ENCODE results near the gene SEPTIN10. TPM values are rescaled to one million over a fixed set of nuclear protein-coding genes. Genes with fewer than 3 reads are reported as not detected.

Gene SEPTIN10
- total RNA-seq, 1 experiment from 2014 or later, result 113 TPM

DNA sequence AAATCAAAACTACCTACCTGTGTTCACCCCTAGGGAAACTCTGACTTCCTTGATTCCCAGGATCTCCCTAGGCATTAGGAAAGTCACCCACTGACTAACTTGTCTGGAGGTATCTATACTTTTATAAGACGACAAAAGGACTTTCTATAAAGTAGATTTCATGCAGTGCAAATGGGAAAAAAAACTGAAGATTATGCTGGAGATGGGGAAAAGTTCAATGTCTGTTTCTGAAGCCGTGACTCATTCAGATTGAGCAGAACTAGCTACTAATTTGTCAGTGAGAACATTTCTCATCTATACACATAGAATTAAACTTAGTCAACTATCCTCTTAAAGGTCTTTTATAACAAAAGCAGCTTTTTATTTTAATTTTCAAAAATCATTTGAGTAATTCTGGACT, 6.0 kb downstream of the SEPTIN10 start:
- Histone ChIP-seq H3K4me2 (ENCODE audit: low read length) (peak overlapping the region; percentile 94), H3K4me1 (ENCODE audit: control insufficient read depth in 1 of 2, insufficient read depth in 2 of 2, low read length in 2 of 2) (peaks cover 69 to 87% of the 10 kb centered on the region in 2 experiments), H2AFZ (ENCODE audit: low read depth, low read length, poor library complexity, severe bottlenecking) (no peak overlapping the region), H3K9me3 (ENCODE audit: control insufficient read depth in 1 of 2, insufficient read depth in 1 of 2, low read depth in 1 of 2, low read length in 2 of 2) (no peaks in the 10 kb centered on the region), H3K9me2 (ENCODE audit: insufficient read depth) (no peaks in the 10 kb centered on the region), H3K9ac (ENCODE audit: low read length) (peak overlapping the region; percentile 98), H3K27ac (ENCODE audit: low read depth, low read length) (peak overlapping the region; percentile 77), H4K20me1 (ENCODE audit: insufficient read depth) (no peaks in the 10 kb centered on the region), H3K27me3 (ENCODE audit: insufficient read depth, low read length) (no peaks in the 10 kb centered on the region), H3K79me2 (ENCODE audit: insufficient read depth, low read length) (peaks cover 96% of the 10 kb centered on the region), H3K36me3 (ENCODE audit: control insufficient read depth in 1 of 2, insufficient read depth in 2 of 2, low read length in 2 of 2) (no peaks in the 10 kb centered on the region), H3K4me3 (replicated peaks in 1 of 2; ENCODE audit: low read depth in 1 of 2, low read length in 2 of 2) (peak overlapping the region in 1 of 2 experiments; percentile 51; a peak in 1 of 4 replicates)
- intact Hi-C loops (cut with micrococcal nuclease), result no loop called here
- no TSS peak for BruUV-seq (replicated peaks)
- DNase-seq (ENCODE audit: low read depth, low spot score), result no peak
- ATAC-seq, result no peak
- POLR2A ChIA-PET, result interaction anchor here (1.6 kb wide), 2 partner anchors 14 to 22 kb away, joined by 3 read pairs; no protein-coding TSS in a partner anchor
- CTCF ChIA-PET, result interaction anchor here (0.9 to 3.0 kb wide), 2 partner anchors 61 to 128 kb away, joined by 3 to 14 read pairs; no protein-coding TSS in a partner anchor
- RAD21 ChIA-PET (ENCODE audit: low non-redundant PET in 1 of 2, low total read pairs in 2 of 2, uncharacterized antibody in 2 of 2, unreplicated experiment in 2 of 2), result interaction anchor here in 1 of 2 experiments (1.1 kb wide), 1 partner anchor 61 kb away, joined by 3 read pairs; no protein-coding TSS in a partner anchor
- TF ChIP-seq, protein P1, sequence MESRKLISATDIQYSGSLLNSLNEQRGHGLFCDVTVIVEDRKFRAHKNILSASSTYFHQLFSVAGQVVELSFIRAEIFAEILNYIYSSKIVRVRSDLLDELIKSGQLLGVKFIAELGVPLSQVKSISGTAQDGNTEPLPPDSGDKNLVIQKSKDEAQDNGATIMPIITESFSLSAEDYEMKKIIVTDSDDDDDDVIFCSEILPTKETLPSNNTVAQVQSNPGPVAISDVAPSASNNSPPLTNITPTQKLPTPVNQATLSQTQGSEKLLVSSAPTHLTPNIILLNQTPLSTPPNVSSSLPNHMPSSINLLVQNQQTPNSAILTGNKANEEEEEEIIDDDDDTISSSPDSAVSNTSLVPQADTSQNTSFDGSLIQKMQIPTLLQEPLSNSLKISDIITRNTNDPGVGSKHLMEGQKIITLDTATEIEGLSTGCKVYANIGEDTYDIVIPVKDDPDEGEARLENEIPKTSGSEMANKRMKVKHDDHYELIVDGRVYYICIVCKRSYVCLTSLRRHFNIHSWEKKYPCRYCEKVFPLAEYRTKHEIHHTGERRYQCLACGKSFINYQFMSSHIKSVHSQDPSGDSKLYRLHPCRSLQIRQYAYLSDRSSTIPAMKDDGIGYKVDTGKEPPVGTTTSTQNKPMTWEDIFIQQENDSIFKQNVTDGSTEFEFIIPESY (IDR thresholded peaks at IDR 0.05; ENCODE audit: extremely low read depth, insufficient replicate concordance, low read length), result no peak
- TF ChIP-seq SIN3A (IDR thresholded peaks at IDR 0.05; ENCODE audit: low read depth) (no peak), MAX (IDR thresholded peaks at IDR 0.05) (no peak), JUND (IDR thresholded peaks at IDR 0.05) (0 out of 2 replicates have a peak, but pooled peaks have one; percentile 13), FOSL1 (IDR thresholded peaks at IDR 0.05; ENCODE audit: low read depth) (peak; percentile 30; the same call in 1 of the 2 replicates)

DNA sequence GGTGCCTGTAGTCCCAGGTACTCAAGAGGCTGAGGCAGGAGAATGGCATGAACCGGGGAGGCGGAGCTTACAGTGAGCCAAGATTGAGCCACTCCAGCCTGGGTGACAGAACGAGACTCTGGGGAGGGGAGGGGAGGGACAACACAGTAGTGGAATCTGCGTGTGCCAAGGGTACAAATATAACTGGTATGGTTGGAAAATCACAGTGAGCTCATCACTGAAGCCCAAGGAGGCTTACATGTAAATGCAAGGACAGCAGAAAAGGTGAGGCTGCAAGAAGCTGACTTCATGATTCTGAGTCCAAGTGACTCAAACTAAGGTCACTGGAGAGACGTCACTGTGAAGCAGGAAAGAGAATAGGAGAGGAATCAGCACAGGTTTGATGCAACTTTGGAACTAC, 9.2 kb downstream of the SEPTIN10 start:
- H3K9ac ChIP-seq (ENCODE audit: low read length), result peak overlapping the region; percentile 47
- DNase-seq (ENCODE audit: low read depth, low spot score) (peak; percentile 87), ATAC-seq (peak; percentile 86)
- H3K4me2 ChIP-seq (ENCODE audit: low read length), result peak overlapping the region; percentile 85
- peak overlapping the region; percentile 77 for H3K27ac ChIP-seq (ENCODE audit: low read depth, low read length)
- peaks cover 96% of the 10 kb centered on the region for H3K79me2 ChIP-seq (ENCODE audit: insufficient read depth, low read length)
- H3K36me3 ChIP-seq (ENCODE audit: control insufficient read depth in 1 of 2, insufficient read depth in 2 of 2, low read length in 2 of 2), result no peaks in the 10 kb centered on the region
- ChIA-PET RAD21 (ENCODE audit: low non-redundant PET in 1 of 2, low total read pairs in 2 of 2, uncharacterized antibody in 2 of 2, unreplicated experiment in 2 of 2) (no interaction called here), CTCF (interaction anchor here (1.4 kb wide), 1 partner anchor 59 kb away, joined by 4 read pairs; no protein-coding TSS in a partner anchor), POLR2A (interaction anchor here (1.5 to 1.6 kb wide), 2 partner anchors 9 to 10 kb away, joined by 5 to 10 read pairs; partner anchors contain the start of genes SEPTIN10 and SOWAHC)
- no peaks in the 10 kb centered on the region for H4K20me1 ChIP-seq (ENCODE audit: insufficient read depth)
- no peak overlapping the region for H2AFZ ChIP-seq (ENCODE audit: low read depth, low read length, poor library complexity, severe bottlenecking)
- H3K4me3 ChIP-seq (replicated peaks in 1 of 2; ENCODE audit: low read depth in 1 of 2, low read length in 2 of 2), result peak overlapping the region; percentile 19 to 47
- intact Hi-C loops (cut with micrococcal nuclease), result no loop called here
- BruUV-seq (replicated peaks), result no TSS peak
- no peaks in the 10 kb centered on the region for H3K9me2 ChIP-seq (ENCODE audit: insufficient read depth)
- H3K27me3 ChIP-seq (ENCODE audit: insufficient read depth, low read length), result no peaks in the 10 kb centered on the region
- no peaks in the 10 kb centered on the region for H3K9me3 ChIP-seq (ENCODE audit: control insufficient read depth in 1 of 2, insufficient read depth in 1 of 2, low read depth in 1 of 2, low read length in 2 of 2)
- peaks cover 47 to 55% of the 10 kb centered on the region in 2 experiments for H3K4me1 ChIP-seq (ENCODE audit: control insufficient read depth in 1 of 2, insufficient read depth in 2 of 2, low read length in 2 of 2)
- TF ChIP-seq RAD21 (IDR thresholded peaks at IDR 0.05; ENCODE audit: low read depth) (no peak), ELF1 (IDR thresholded peaks at IDR 0.05; ENCODE audit: borderline replicate concordance, low read depth) (no peak), CEBPB (IDR thresholded peaks at IDR 0.05; ENCODE audit: low read depth) (0 out of 2 replicates have a peak, but pooled peaks have one; percentile 29), MAX (IDR thresholded peaks at IDR 0.05) (peak; percentile 34; the same call in 1 of the 2 replicates), EGR1 (IDR thresholded peaks at IDR 0.05; ENCODE audit: low read depth) (no peak), POLR2AphosphoS5 (IDR thresholded peaks at IDR 0.05; ENCODE audit: low read depth, low read length) (peak; percentile 40; the same call in 1 of the 2 replicates), SP1 (IDR thresholded peaks at IDR 0.05; ENCODE audit: low read depth) (peak; percentile 66), EZH2phosphoT487 (IDR thresholded peaks at IDR 0.05; ENCODE audit: borderline replicate concordance) (no peak), EZH2 (IDR thresholded peaks at IDR 0.05) (no peak), CBX3 (IDR thresholded peaks at IDR 0.05; ENCODE audit: low read depth) (peak; percentile 84), ZFX (IDR thresholded peaks at IDR 0.05) (no peak)
- TF ChIP-seq, protein P1 (IDR thresholded peaks at IDR 0.05; ENCODE audit: extremely low read depth, insufficient replicate concordance, low read length), result no peak
